Transverse colon (tissue), 4 donors: ENCODE measurements around the gene GTF3C1. TPM values are rescaled to one million over a fixed set of nuclear protein-coding genes. Genes with fewer than 3 reads are reported as not detected.

Experiments used
- DNase-seq: peaks from one replicate; pipeline ENCODE4 v3.0.0-alpha.2; 2019
- H3K27ac ChIP-seq, 4 donors: fragments of 200-600 bp; sonication (generic); 2 replicates each; pipeline ENCODE4 v1.5.1; 2016 to 2018; ENCODE audit warnings: inconsistent platforms in 4 of 4
- H3K27me3 ChIP-seq: fragments of 200-600 bp; sonication (generic); 2 replicates; pipeline ENCODE4 v1.5.1; 2017; ENCODE audit warnings: inconsistent platforms
- H3K36me3 ChIP-seq, 4 donors: fragments of 200-600 bp; sonication (generic); 2 replicates each; pipeline ENCODE4 v1.5.1; 2017 to 2019; ENCODE audit warnings: inconsistent platforms in 4 of 4
- H3K4me1 ChIP-seq, 4 donors: fragments of 200-600 bp; sonication (generic); 2 replicates each; pipeline ENCODE4 v1.5.1; 2017 to 2020; ENCODE audit warnings: inconsistent platforms in 4 of 4
- H3K4me3 ChIP-seq, 4 donors: fragments of 200-600 bp; sonication (generic); 1 replicate in 1 of 4; 2 replicates in 3 of 4; pipeline versions ENCODE4 v1.5.1 to v1.6.1; 2017 to 2019; ENCODE audit warnings: inconsistent platforms in 4 of 4
- H3K9me3 ChIP-seq, 2 donors: fragments of 200-600 bp; sonication (generic); 2 replicates each; pipeline ENCODE4 v1.5.1; 2017 to 2019; ENCODE audit warnings: inconsistent platforms in 2 of 2
- CTCF ChIP-seq, 5 experiments: fragments of 200-600 bp in 3 of 5; fragments of 450-650 bp in 2 of 5; sonication (generic) in 3 of 5; IDR thresholded peaks; 1 replicate in 2 of 5; 2 replicates in 3 of 5; pipeline ENCODE4 v1.5.1; 2016 to 2017; ENCODE audit warnings: antibody characterized with exemption in 5 of 5, inconsistent platforms in 3 of 5, mild to moderate bottlenecking in 2 of 5, moderate library complexity in 1 of 5
- EP300 ChIP-seq: sonication (generic); formaldehyde crosslinking; IDR thresholded peaks from one replicate; pipeline ENCODE4 v1.6.1; 2017; ENCODE audit warnings: antibody characterized with exemption, low read depth
- POLR2A ChIP-seq: fragments of 450-650 bp; IDR thresholded peaks from one replicate; pipeline ENCODE4 v1.6.1; 2016; ENCODE audit warnings: antibody characterized with exemption, mild to moderate bottlenecking, moderate library complexity
- POLR2AphosphoS5 ChIP-seq, 3 donors: sonication (generic); formaldehyde crosslinking; IDR thresholded peaks; one replicate each; pipeline ENCODE4 v1.6.1; 2016; ENCODE audit warnings: antibody characterized with exemption in 3 of 3
- WGBS, 2 donors: methylation state at CpG; one replicate each; pipeline ENCODE4 v1.1.5; 2018; ENCODE audit warnings: low coverage in 1 of 2; 5-methylcytosine and 5-hydroxymethylcytosine counted together
- in situ Hi-C, 4 donors: fragments of 200-750 bp; cut with MboI; loops; one replicate each; pipeline versions ENCODE4 v1.15.0 to v1.15.1; 2017; ENCODE audit warnings: low sequenced_read_pairs in 3 of 4, low pct_ligation_motif_present in 1 of 4, low pct_unique_long_range_greater_than_20kb in 1 of 4
- intact Hi-C: fragments of 100-400 bp; cut with DNase I; formaldehyde crosslinking; loops from one replicate; pipeline ENCODE4 v1.15.1; 2023; ENCODE audit warnings: low total_unique reads
- total RNA-seq, 4 donors: library from RNA; depleted of rRNA; stranded (reverse); fragments of >200 nt; gene quantifications; one replicate each; pipeline ENCODE4 v1.1.0, GENCODE V29; 2016

The GTF3C1 gene
- 100 to 1,000 TPM in 1 of 4 donors, 10 to 100 TPM in 3; 49.6 to 129 (median 60.1) TPM for total RNA-seq

- Histone ChIP-seq H3K27ac (peak within 1 kb of the TSS; percentile 81 to 91 (median 88)), H3K4me3 (peak within 1 kb of the TSS; percentile 74 to 96 (median 84)), H3K36me3 (peaks cover 0 to 3% (median under 1%) of the 10 kb centered on the region in 4 donors), H3K27me3 (no peaks in the 10 kb centered on the region), H3K4me1 (peaks cover 25 to 38% (median 26%) of the 10 kb centered on the region in 4 donors), H3K9me3 (no peaks in the 10 kb centered on the region)
- DNase-seq: peak; percentile 100
- no peak for TF ChIP-seq EP300
- peak; percentile 91 to 94 (median 92) for TF ChIP-seq POLR2AphosphoS5 (IDR thresholded peaks at IDR 0.05)
- TF ChIP-seq POLR2A: peak; percentile 81
- 0% methylated on average over 3 to 37 of the region's 59 CpGs for WGBS, 2 donors
- in situ Hi-C loops (no loop called here), intact Hi-C loops (no loop called here)
These were observed at the start of gene GTF3C1, which contains the start of gene KATNIP for GRCh38 chr16:27549746-27550581. TSS of gene GTF3C1 (minus strand) at chr16:27549913. CDS start at chr16:27549890, 23 bp downstream. TSS of gene KATNIP (plus strand) at chr16:27550144. CDS start at chr16:27550171, 27 bp downstream.

- no peaks in the 10 kb centered on the region for H3K4me1 ChIP-seq
- H3K27ac ChIP-seq: no peak overlapping the region
- no peak for TF ChIP-seq POLR2A
- no peak for TF ChIP-seq CTCF (IDR thresholded peaks at IDR 0.05)
- no peak for TF ChIP-seq EP300
- TF ChIP-seq POLR2AphosphoS5 (IDR thresholded peaks at IDR 0.05): no peak
- H3K9me3 ChIP-seq: no peaks in the 10 kb centered on the region
- 96% methylated on average over 9 of the region's 10 CpGs; no CpG with 5 or more reads in 1 of the 2 donors for WGBS, 2 donors
- in situ Hi-C loops (no loop called here), intact Hi-C loops (no loop called here)
- no peak overlapping the region for H3K4me3 ChIP-seq
- no peaks in the 10 kb centered on the region for H3K27me3 ChIP-seq
- DNase-seq: no peak
- no peaks in the 10 kb centered on the region for H3K36me3 ChIP-seq
These were observed 49.3 kb upstream of the GTF3C1 start for GRCh38 chr16:27598931-27599565.

- intact Hi-C loops: no loop called here
- Histone ChIP-seq H3K4me3 (no peak overlapping the region), H3K36me3 (no peaks in the 10 kb centered on the region), H3K27me3 (no peaks in the 10 kb centered on the region), H3K27ac (no peak overlapping the region), H3K9me3 (no peaks in the 10 kb centered on the region), H3K4me1 (no peaks in the 10 kb centered on the region)
- no peak for DNase-seq
- WGBS, 2 donors: 92% methylated on average over 6 of the region's 6 CpGs; no CpG with 5 or more reads in 1 of the 2 donors
- in situ Hi-C loops: no loop called here
- TF ChIP-seq EP300: no peak
- TF ChIP-seq CTCF (IDR thresholded peaks at IDR 0.05): no peak
- TF ChIP-seq POLR2A: no peak
- no peak for TF ChIP-seq POLR2AphosphoS5 (IDR thresholded peaks at IDR 0.05)
These were observed 48.5 kb upstream of the GTF3C1 start for GRCh38 chr16:27598220-27598619.

- WGBS, 2 donors: 73 to 96% methylated on average over 2 to 3 of the region's 3 CpGs
- no peaks in the 10 kb centered on the region for H3K4me1 ChIP-seq
- no peak for DNase-seq
- H3K27me3 ChIP-seq: no peaks in the 10 kb centered on the region
- intact Hi-C loops (no loop called here), in situ Hi-C loops (no loop called here)
- H3K9me3 ChIP-seq: no peaks in the 10 kb centered on the region
- H3K27ac ChIP-seq: no peak overlapping the region
- no peak overlapping the region for H3K4me3 ChIP-seq
- TF ChIP-seq EP300: no peak
- no peak for TF ChIP-seq CTCF (IDR thresholded peaks at IDR 0.05)
- no peak for TF ChIP-seq POLR2A
- TF ChIP-seq POLR2AphosphoS5 (IDR thresholded peaks at IDR 0.05): no peak
- no peaks in the 10 kb centered on the region for H3K36me3 ChIP-seq
These were observed 47.6 kb upstream of the GTF3C1 start for GRCh38 chr16:27597361-27597760.
